T1000 (cell line): ENCODE results near the gene ZSCAN9.

Source experiments
- DNase-seq: peaks from one replicate; lab custom pipeline; 2025; ENCODE audit warnings: mixed read lengths; lab: John Stamatoyannopoulos, UW

ZSCAN9 gene

GRCh38 chr6:28266962-28267694, 42.1 kb downstream of the ZSCAN9 start, which contains the start of gene ZSCAN26:
Gene ZSCAN26 (plus strand): TSS chr6:28267143. CDS start chr6:28271920, 4,777 bp downstream.
- DNase-seq = peak; percentile 80

- DNase-seq = no peak
These were observed 42.6 kb downstream of the ZSCAN9 start for GRCh38 chr6:28267695-28268059.

GRCh38 chr6:28269492-28269891, 44.4 kb downstream of the ZSCAN9 start:
- DNase-seq = no peak

GRCh38 chr6:28274888-28275287, 49.8 kb downstream of the ZSCAN9 start:
- no peak for DNase-seq

GRCh38 chr6:28277746-28278145, 52.7 kb downstream of the ZSCAN9 start:
- no peak for DNase-seq

- no peak for DNase-seq
These were observed 55.7 kb downstream of the ZSCAN9 start for GRCh38 chr6:28280595-28281287.

GRCh38 chr6:28281288-28282064, 56.4 kb downstream of the ZSCAN9 start, which contains the start of gene PGBD1:
Gene PGBD1 (plus strand): TSS chr6:28281572. CDS start chr6:28283814, 2,242 bp downstream.
- peak; percentile 73 for DNase-seq

GRCh38 chr6:28282926-28283325, 57.9 kb downstream of the ZSCAN9 start:
- DNase-seq = no peak
